ENCODE results near the gene EXOC4. TPM values are rescaled to one million over a fixed set of nuclear protein-coding genes. Genes with fewer than 3 reads are reported as not detected.

Gene EXOC4
- total RNA-seq, 4 donors from 2014 or later: 30.7 to 62.4 (median 40.4) TPM

DNA sequence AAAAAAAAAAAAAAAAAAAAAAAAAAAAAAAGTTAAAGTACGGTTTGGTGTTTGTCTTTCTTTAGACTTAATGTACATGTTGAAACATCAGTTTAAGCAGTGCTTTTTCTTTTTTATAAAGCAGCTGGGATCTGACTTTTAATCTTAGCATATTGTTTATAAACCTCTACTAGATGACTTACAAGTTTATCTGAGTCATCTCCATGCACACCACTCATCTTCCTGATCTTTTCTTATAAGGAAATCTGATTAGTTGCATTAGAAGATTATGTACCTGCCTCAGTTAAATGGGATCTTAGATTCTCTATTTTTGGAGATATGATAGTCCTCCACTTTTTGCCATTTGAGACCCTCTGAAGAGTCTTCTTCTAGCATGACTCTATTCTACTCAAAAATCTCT lies 482.3 kb downstream of the EXOC4 start:
- DNase-seq: no peak
- no peak overlapping the region for H3K4me3 ChIP-seq
- H3K27me3 ChIP-seq: no peaks in the 10 kb centered on the region
- no peaks in the 10 kb centered on the region for H3K4me1 ChIP-seq
- intact Hi-C loops (cut with DNase I): no loop called here
- WGBS, 2 donors: 22 to 31% methylated on average over 1 of the region's 1 CpG
- H3K27ac ChIP-seq: no peak overlapping the region
- H3K9me3 ChIP-seq: no peaks in the 10 kb centered on the region
- H3K36me3 ChIP-seq: no peaks in the 10 kb centered on the region
- TF ChIP-seq, protein P1, sequence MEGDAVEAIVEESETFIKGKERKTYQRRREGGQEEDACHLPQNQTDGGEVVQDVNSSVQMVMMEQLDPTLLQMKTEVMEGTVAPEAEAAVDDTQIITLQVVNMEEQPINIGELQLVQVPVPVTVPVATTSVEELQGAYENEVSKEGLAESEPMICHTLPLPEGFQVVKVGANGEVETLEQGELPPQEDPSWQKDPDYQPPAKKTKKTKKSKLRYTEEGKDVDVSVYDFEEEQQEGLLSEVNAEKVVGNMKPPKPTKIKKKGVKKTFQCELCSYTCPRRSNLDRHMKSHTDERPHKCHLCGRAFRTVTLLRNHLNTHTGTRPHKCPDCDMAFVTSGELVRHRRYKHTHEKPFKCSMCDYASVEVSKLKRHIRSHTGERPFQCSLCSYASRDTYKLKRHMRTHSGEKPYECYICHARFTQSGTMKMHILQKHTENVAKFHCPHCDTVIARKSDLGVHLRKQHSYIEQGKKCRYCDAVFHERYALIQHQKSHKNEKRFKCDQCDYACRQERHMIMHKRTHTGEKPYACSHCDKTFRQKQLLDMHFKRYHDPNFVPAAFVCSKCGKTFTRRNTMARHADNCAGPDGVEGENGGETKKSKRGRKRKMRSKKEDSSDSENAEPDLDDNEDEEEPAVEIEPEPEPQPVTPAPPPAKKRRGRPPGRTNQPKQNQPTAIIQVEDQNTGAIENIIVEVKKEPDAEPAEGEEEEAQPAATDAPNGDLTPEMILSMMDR (IDR thresholded peaks at IDR 0.05): no peak
- TF ChIP-seq POLR2A (IDR thresholded peaks at IDR 0.05): no peak

DNA sequence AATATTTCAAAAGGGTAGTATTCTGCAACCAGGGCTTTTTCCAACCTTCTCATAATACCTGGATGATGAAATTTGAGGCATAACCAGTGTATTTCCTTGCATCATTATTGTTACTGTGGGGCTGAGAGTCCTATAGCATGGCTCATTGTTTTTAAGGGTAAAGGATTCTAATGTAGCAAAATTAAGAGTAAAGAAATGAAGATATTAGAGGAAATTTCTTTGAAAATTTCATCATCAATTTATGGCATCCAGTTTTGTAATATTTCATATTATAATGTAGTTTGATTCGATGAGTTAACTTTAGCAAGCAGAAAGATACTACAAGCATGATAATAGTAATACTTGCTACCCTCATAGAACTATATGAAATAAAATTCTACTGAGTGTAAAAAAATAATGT lies 486.9 kb downstream of the EXOC4 start:
- Histone ChIP-seq H3K4me1 (no peaks in the 10 kb centered on the region), H3K27ac (no peak overlapping the region), H3K9me3 (no peaks in the 10 kb centered on the region), H3K36me3 (no peaks in the 10 kb centered on the region), H3K4me3 (no peak overlapping the region), H3K27me3 (no peaks in the 10 kb centered on the region)
- WGBS, 2 donors: 89 to 90% methylated on average over 1 of the region's 1 CpG
- intact Hi-C loops (cut with DNase I): no loop called here
- DNase-seq: no peak
- TF ChIP-seq, protein P1 (IDR thresholded peaks at IDR 0.05): no peak
- TF ChIP-seq POLR2A (IDR thresholded peaks at IDR 0.05): no peak

DNA sequence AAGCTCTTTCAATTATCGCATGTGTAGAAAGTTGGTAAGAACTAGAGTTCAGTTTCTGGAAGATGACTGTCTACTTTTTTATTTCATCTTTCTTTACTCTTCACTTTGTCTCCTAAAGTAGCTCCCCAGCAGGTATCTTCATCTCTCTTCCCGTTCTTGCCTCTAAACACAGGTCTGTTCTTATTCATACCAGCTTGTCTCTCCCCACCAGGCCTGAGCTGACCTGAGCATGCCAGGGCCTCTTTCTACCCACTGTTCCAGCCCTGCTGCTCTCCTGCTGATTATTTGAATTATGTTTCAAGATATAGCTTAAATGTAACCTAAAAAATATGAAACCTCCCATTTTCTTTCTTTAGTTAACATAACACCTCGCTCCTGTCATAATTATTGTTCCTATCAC lies 488.2 kb downstream of the EXOC4 start:
- intact Hi-C loops (cut with DNase I): no loop called here
- Histone ChIP-seq H3K4me3 (no peak overlapping the region), H3K36me3 (no peaks in the 10 kb centered on the region), H3K27me3 (no peaks in the 10 kb centered on the region), H3K9me3 (no peaks in the 10 kb centered on the region), H3K27ac (no peak overlapping the region), H3K4me1 (no peaks in the 10 kb centered on the region)
- 94 to 98% methylated on average over 3 of the region's 3 CpGs for WGBS, 2 donors
- no peak for DNase-seq
- no peak for TF ChIP-seq POLR2A (IDR thresholded peaks at IDR 0.05)
- TF ChIP-seq, protein P1 (IDR thresholded peaks at IDR 0.05): no peak

DNA sequence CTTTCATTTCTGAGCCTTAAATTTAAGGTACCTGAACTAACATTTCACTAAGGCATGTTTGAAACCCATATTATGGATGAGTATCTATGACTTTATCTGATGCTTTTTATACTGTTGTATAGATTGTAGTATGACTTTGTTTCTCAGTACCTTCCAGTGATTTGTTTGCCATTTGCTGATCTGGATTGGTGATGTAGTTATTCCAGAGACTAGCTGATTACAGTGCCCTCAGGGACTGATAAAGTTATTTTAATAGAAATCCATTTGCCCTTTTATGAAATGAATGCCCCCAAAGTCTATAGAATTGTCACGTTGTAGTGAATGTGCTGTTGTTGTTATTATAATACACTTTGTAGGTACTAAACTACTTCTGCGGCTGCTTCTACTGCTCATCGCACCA lies 488.8 kb downstream of the EXOC4 start:
- no peaks in the 10 kb centered on the region for H3K4me1 ChIP-seq
- H3K9me3 ChIP-seq: no peaks in the 10 kb centered on the region
- TF ChIP-seq, protein P1 (IDR thresholded peaks at IDR 0.05): no peak
- no peak for TF ChIP-seq POLR2A (IDR thresholded peaks at IDR 0.05)
- H3K27ac ChIP-seq: no peak overlapping the region
- DNase-seq: no peak
- intact Hi-C loops (cut with DNase I): no loop called here
- no peak overlapping the region for H3K4me3 ChIP-seq
- H3K27me3 ChIP-seq: no peaks in the 10 kb centered on the region
- no peaks in the 10 kb centered on the region for H3K36me3 ChIP-seq
- 94 to 97% methylated on average over 3 of the region's 3 CpGs for WGBS, 2 donors

DNA sequence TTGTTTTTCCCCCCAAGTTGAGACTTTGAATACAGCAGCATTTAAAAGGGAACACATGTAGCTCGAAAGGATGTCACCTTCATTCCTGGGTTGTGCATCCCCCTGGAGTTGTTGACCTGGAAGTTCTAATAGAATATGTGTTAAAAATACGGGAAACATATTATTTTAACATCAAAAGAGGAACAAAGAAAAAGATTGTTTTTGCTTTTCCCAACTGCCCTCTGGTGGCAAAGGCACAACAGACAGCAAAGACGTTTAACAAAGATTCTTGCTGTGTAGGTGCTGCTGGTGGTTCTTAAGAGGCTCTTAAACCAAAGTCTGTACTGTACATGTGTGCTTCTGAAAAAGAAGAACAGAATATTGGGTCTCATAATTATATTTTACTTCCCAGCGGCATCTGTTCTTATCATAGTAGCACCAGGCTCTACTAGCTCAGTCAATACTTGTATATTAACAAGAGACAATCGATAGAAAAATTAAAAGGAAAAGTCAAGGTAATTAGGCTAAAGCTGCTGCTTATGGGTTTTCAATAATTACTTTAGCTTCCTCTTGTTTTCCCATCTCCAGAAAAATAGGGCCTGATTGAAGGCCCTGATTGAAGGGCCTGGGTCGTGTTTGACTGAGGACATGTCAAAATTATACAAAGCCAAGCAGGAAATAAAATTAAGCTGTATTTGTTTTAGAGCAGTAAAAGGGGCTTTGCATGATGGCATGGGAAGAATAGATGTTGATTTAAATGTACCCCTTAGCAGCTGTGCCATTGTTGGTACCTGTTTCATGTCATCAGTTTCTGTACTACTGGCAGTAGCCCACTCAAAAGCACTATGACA lies 490.0 kb downstream of the EXOC4 start:
- no peak overlapping the region for H3K27ac ChIP-seq
- H3K4me1 ChIP-seq: no peaks in the 10 kb centered on the region
- TF ChIP-seq POLR2A (IDR thresholded peaks at IDR 0.05): no peak
- TF ChIP-seq, protein P1 (IDR thresholded peaks at IDR 0.05): peak in 4 of 6 experiments; percentile 21 to 54 (median 29)
- 74 to 76% methylated on average over 6 of the region's 6 CpGs for WGBS, 2 donors
- no peaks in the 10 kb centered on the region for H3K9me3 ChIP-seq
- no peak for DNase-seq
- H3K36me3 ChIP-seq: no peaks in the 10 kb centered on the region
- H3K4me3 ChIP-seq: no peak overlapping the region
- no peaks in the 10 kb centered on the region for H3K27me3 ChIP-seq
- intact Hi-C loops (cut with DNase I): no loop called here
